NCI-H146 treated with DMSO at 0.1 percent for 48 hours (cell line): ENCODE data around the gene CUX1.
"Not testable (repeated sequence)": the region's sequence is repeated elsewhere in the genome, so short reads cannot be mapped to it uniquely, and the experiment has no call there.

Experiments used
- DNase-seq: peaks from one replicate; lab custom pipeline; 2025; ENCODE audit not compliant: unreplicated experiment; lab: John Stamatoyannopoulos, UW

The CUX1 gene

GRCh38 chr7:102296514-102296913, 479.1 kb downstream of the CUX1 start:
- no peak for DNase-seq

GRCh38 chr7:102297487-102298218, 480.2 kb downstream of the CUX1 start:
- DNase-seq = no peak

- no peak for DNase-seq
Measured at GRCh38 chr7:102300643-102301221, 483.3 kb downstream of the CUX1 start.

GRCh38 chr7:102301367-102301766, 483.9 kb downstream of the CUX1 start:
- not testable (repeated sequence) for DNase-seq

GRCh38 chr7:102302025-102302424, 484.6 kb downstream of the CUX1 start:
- DNase-seq = no peak

- DNase-seq = no peak
Measured at GRCh38 chr7:102303669-102304422, 486.4 kb downstream of the CUX1 start.

GRCh38 chr7:102304668-102305067, 487.2 kb downstream of the CUX1 start:
- no peak for DNase-seq

GRCh38 chr7:102305414-102306268, 488.2 kb downstream of the CUX1 start:
- no peak for DNase-seq

GRCh38 chr7:102306916-102307677, 489.7 kb downstream of the CUX1 start:
- no peak for DNase-seq

GRCh38 chr7:102310414-102310815, 493.0 kb downstream of the CUX1 start:
- no peak for DNase-seq

GRCh38 chr7:102312317-102312716, 494.9 kb downstream of the CUX1 start:
- DNase-seq = no peak

GRCh38 chr7:102313997-102314780, 496.8 kb downstream of the CUX1 start:
- DNase-seq = no peak

GRCh38 chr7:102317231-102318059, 500.0 kb downstream of the CUX1 start:
- no peak for DNase-seq

GRCh38 chr7:102318482-102318971, 501.1 kb downstream of the CUX1 start:
- DNase-seq = no peak

- no peak for DNase-seq
Measured at GRCh38 chr7:102319671-102320070, 502.2 kb downstream of the CUX1 start.

GRCh38 chr7:102320181-102320580, 502.8 kb downstream of the CUX1 start:
- no peak for DNase-seq

- DNase-seq = no peak
Measured at GRCh38 chr7:102320601-102321350, 503.4 kb downstream of the CUX1 start.
